NT2/D1 (cell line): Measurements from ENCODE around the gene NLRP3.
"Not testable (repeated sequence)": the region's sequence is repeated elsewhere in the genome, so short reads cannot be mapped to it uniquely, and the experiment has no call there.

ENCODE experiments used
- DNase-seq: peaks from one replicate; pipeline ENCODE4 v3.0.0-alpha.2; 2011; ENCODE audit warnings: low read depth, low spot score
- H3K27me3 ChIP-seq: 2 replicates; pipeline ENCODE4 v1.6.0; 2011; ENCODE audit warnings: mild to moderate bottlenecking; ENCODE audit not compliant: insufficient read length, insufficient read depth
- H3K36me3 ChIP-seq: 2 replicates; pipeline ENCODE4 v1.6.1; 2011; ENCODE audit warnings: mild to moderate bottlenecking, low read length, mixed read lengths; ENCODE audit not compliant: insufficient read depth, insufficient read length
- H3K4me1 ChIP-seq: 2 replicates; pipeline ENCODE4 v1.5.1; 2011; ENCODE audit not compliant: insufficient read depth, insufficient read length
- H3K4me3 ChIP-seq: 2 replicates; pipeline ENCODE4 v1.5.1; 2011; ENCODE audit warnings: low read depth; ENCODE audit not compliant: insufficient read length
- H3K9ac ChIP-seq: 2 replicates; pipeline ENCODE4 v1.6.0; 2011; ENCODE audit warnings: low read depth; ENCODE audit not compliant: insufficient read length
- H3K9me3 ChIP-seq: 2 replicates; pipeline ENCODE4 v1.5.1; 2011; ENCODE audit warnings: mild to moderate bottlenecking, low read length; ENCODE audit not compliant: insufficient read depth
- SUZ12 ChIP-seq: IDR thresholded peaks from 2 replicates; pipeline ENCODE4 v1.6.1; 2011; ENCODE audit not compliant: insufficient read length, insufficient read depth; ENCODE audit errors: extremely low read depth
- YY1 ChIP-seq: IDR thresholded peaks from 2 replicates; pipeline ENCODE4 v1.6.1; 2011; ENCODE audit not compliant: insufficient read length, insufficient read depth
- ZNF274 ChIP-seq: IDR thresholded peaks from 2 replicates; pipeline ENCODE4 v1.6.1; 2011; ENCODE audit warnings: mild to moderate bottlenecking, low read depth, low read length

The NLRP3 gene

GRCh38 chr1:247386217-247386616, 29.8 kb upstream of the NLRP3 start:
- Histone ChIP-seq H3K9ac (no peak overlapping the region), H3K4me3 (no peak overlapping the region), H3K36me3 (no peaks in the 10 kb centered on the region), H3K9me3 (peaks cover 14% of the 10 kb centered on the region), H3K4me1 (peaks cover 5% of the 10 kb centered on the region), H3K27me3 (peaks cover 4% of the 10 kb centered on the region)
- no peak for DNase-seq
- TF ChIP-seq SUZ12, result no peak
- TF ChIP-seq YY1, result no peak
- no peak for TF ChIP-seq ZNF274

GRCh38 chr1:247386687-247387086, 29.3 kb upstream of the NLRP3 start:
- no peaks in the 10 kb centered on the region for H3K36me3 ChIP-seq
- H3K27me3 ChIP-seq, result peaks cover 4% of the 10 kb centered on the region
- no peak for DNase-seq
- H3K4me3 ChIP-seq, result no peak overlapping the region
- H3K9ac ChIP-seq, result no peak overlapping the region
- TF ChIP-seq SUZ12 (no peak), ZNF274 (no peak), YY1 (no peak)
- peaks cover 5% of the 10 kb centered on the region for H3K4me1 ChIP-seq
- H3K9me3 ChIP-seq, result peaks cover 14% of the 10 kb centered on the region

- peaks cover 5% of the 10 kb centered on the region for H3K4me1 ChIP-seq
- H3K9ac ChIP-seq, result no peak overlapping the region
- H3K4me3 ChIP-seq, result no peak overlapping the region
- DNase-seq, result no peak
- H3K9me3 ChIP-seq, result peaks cover 14% of the 10 kb centered on the region
- TF ChIP-seq SUZ12 (no peak), YY1 (no peak)
- H3K36me3 ChIP-seq, result no peaks in the 10 kb centered on the region
- H3K27me3 ChIP-seq, result peaks cover 4% of the 10 kb centered on the region
These were observed 28.9 kb upstream of the NLRP3 start for GRCh38 chr1:247387096-247387495.

- DNase-seq, result no peak
- Histone ChIP-seq H3K4me1 (peaks cover 5% of the 10 kb centered on the region), H3K36me3 (no peaks in the 10 kb centered on the region), H3K27me3 (peaks cover 4% of the 10 kb centered on the region), H3K9me3 (peaks cover 14% of the 10 kb centered on the region), H3K9ac (no peak overlapping the region), H3K4me3 (no peak overlapping the region)
- no peak for TF ChIP-seq YY1
- no peak for TF ChIP-seq ZNF274
- TF ChIP-seq SUZ12, result no peak
These were observed 28.4 kb upstream of the NLRP3 start for GRCh38 chr1:247387565-247387964.

GRCh38 chr1:247390116-247390791, 25.7 kb upstream of the NLRP3 start:
- no peak overlapping the region for H3K9ac ChIP-seq
- peak; percentile 80 for DNase-seq
- H3K4me1 ChIP-seq, result peaks cover 5% of the 10 kb centered on the region
- TF ChIP-seq ZNF274 (no peak), SUZ12 (no peak), YY1 (no peak)
- no peak overlapping the region for H3K4me3 ChIP-seq
- peaks cover 4% of the 10 kb centered on the region for H3K27me3 ChIP-seq
- no peaks in the 10 kb centered on the region for H3K36me3 ChIP-seq
- no peaks in the 10 kb centered on the region for H3K9me3 ChIP-seq

- H3K4me3 ChIP-seq, result no peak overlapping the region
- H3K27me3 ChIP-seq, result peaks cover 4% of the 10 kb centered on the region
- H3K9me3 ChIP-seq, result no peaks in the 10 kb centered on the region
- peaks cover 5% of the 10 kb centered on the region for H3K4me1 ChIP-seq
- no peak for DNase-seq
- no peak overlapping the region for H3K9ac ChIP-seq
- TF ChIP-seq SUZ12 (no peak), YY1 (no peak), ZNF274 (no peak)
- H3K36me3 ChIP-seq, result no peaks in the 10 kb centered on the region
These were observed 25.0 kb upstream of the NLRP3 start for GRCh38 chr1:247390996-247391395.

GRCh38 chr1:247392088-247392487, 23.9 kb upstream of the NLRP3 start:
- peaks cover 4% of the 10 kb centered on the region for H3K27me3 ChIP-seq
- no peaks in the 10 kb centered on the region for H3K36me3 ChIP-seq
- no peak overlapping the region for H3K9ac ChIP-seq
- no peak overlapping the region for H3K4me3 ChIP-seq
- no peaks in the 10 kb centered on the region for H3K9me3 ChIP-seq
- H3K4me1 ChIP-seq, result peaks cover 3% of the 10 kb centered on the region
- TF ChIP-seq SUZ12 (no peak), ZNF274 (no peak), YY1 (no peak)
- DNase-seq, result no peak

GRCh38 chr1:247395075-247395474, 20.9 kb upstream of the NLRP3 start:
- DNase-seq, H3K36me3 ChIP-seq, H3K4me1 ChIP-seq, H3K9ac ChIP-seq, H3K27me3 ChIP-seq, H3K9me3 ChIP-seq, H3K4me3 ChIP-seq: not testable (repeated sequence)
